Measurements from ENCODE around the gene PUS1.

PUS1 gene

GRCh38 chr12:131895640-131896079, 33.4 kb upstream of the PUS1 start:
- H3K36me3 ChIP-seq (ENCODE audit: low read depth) = peaks cover 8% of the 10 kb centered on the region; the same call in 1 of the 2 replicates
- peak; percentile 9; the same call in 1 of the 3 replicates for ATAC-seq (ENCODE audit: low read depth)

GRCh38 chr12:131896080-131896810, 32.8 kb upstream of the PUS1 start:
- H3K27ac ChIP-seq (ENCODE audit: poor library complexity, severe bottlenecking) = peak overlapping the region; percentile 45
- TF ChIP-seq, protein P1, sequence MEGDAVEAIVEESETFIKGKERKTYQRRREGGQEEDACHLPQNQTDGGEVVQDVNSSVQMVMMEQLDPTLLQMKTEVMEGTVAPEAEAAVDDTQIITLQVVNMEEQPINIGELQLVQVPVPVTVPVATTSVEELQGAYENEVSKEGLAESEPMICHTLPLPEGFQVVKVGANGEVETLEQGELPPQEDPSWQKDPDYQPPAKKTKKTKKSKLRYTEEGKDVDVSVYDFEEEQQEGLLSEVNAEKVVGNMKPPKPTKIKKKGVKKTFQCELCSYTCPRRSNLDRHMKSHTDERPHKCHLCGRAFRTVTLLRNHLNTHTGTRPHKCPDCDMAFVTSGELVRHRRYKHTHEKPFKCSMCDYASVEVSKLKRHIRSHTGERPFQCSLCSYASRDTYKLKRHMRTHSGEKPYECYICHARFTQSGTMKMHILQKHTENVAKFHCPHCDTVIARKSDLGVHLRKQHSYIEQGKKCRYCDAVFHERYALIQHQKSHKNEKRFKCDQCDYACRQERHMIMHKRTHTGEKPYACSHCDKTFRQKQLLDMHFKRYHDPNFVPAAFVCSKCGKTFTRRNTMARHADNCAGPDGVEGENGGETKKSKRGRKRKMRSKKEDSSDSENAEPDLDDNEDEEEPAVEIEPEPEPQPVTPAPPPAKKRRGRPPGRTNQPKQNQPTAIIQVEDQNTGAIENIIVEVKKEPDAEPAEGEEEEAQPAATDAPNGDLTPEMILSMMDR (IDR thresholded peaks at IDR 0.05; ENCODE audit: poor library complexity, severe bottlenecking) = no peak
- DNase-seq (ENCODE audit: low spot score) = peak; percentile 89

More at GRCh38 chr12:131895640-131896079, 33.4 kb upstream of the PUS1 start:
- peak overlapping the region; percentile 76 for H3K4me3 ChIP-seq (ENCODE audit: severe bottlenecking)
- H3K4me1 ChIP-seq (ENCODE audit: insufficient read depth, poor library complexity, severe bottlenecking) = peaks cover 8% of the 10 kb centered on the region
- H3K9me3 ChIP-seq (ENCODE audit: severe bottlenecking) = no peaks in the 10 kb centered on the region
- no peak for DNase-seq (ENCODE audit: low spot score)
- peak overlapping the region; percentile 45 for H3K27ac ChIP-seq (ENCODE audit: poor library complexity, severe bottlenecking)
- TF ChIP-seq, protein P1 (IDR thresholded peaks at IDR 0.05; ENCODE audit: poor library complexity, severe bottlenecking) = no peak
- H3K27me3 ChIP-seq (ENCODE audit: insufficient read depth, poor library complexity, severe bottlenecking) = no peaks in the 10 kb centered on the region

DNA sequence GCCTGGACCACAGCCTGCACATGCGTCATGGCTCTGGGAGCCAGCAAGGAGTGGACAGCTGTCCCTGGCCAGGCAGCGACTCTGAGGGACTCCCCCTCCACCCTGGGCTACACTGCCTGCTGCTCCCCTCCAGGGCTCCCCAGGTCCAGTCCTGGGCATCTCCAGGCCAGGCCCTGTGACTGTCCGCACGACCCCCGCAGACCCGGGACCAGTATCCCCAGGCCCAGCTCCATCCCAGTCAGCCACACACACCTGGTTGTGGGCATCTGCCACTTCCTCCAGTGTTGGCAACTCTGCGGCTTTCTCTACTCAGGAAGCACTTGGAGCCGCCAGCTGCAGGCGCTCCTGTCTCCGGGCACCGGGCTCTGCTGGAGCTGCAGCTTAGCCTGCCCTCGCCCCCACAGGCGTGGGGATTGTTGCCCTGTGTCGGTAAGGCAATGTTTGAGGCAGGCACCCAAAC, 32.2 kb upstream of the PUS1 start:
- no peaks in the 10 kb centered on the region for H3K27me3 ChIP-seq (ENCODE audit: insufficient read depth, poor library complexity, severe bottlenecking)
- peaks cover 14% of the 10 kb centered on the region for H3K4me1 ChIP-seq (ENCODE audit: insufficient read depth, poor library complexity, severe bottlenecking)
- H3K36me3 ChIP-seq (ENCODE audit: low read depth) = peaks cover 8% of the 10 kb centered on the region; the same call in 1 of the 2 replicates
- H3K4me3 ChIP-seq (ENCODE audit: severe bottlenecking) = peak overlapping the region; percentile 76
- peak overlapping the region; percentile 45 for H3K27ac ChIP-seq (ENCODE audit: poor library complexity, severe bottlenecking)
- DNase-seq (ENCODE audit: low spot score) = peak; percentile 58
- H3K9me3 ChIP-seq (ENCODE audit: severe bottlenecking) = no peaks in the 10 kb centered on the region
- TF ChIP-seq, protein P1 (IDR thresholded peaks at IDR 0.05; ENCODE audit: poor library complexity, severe bottlenecking) = no peak
- no peak for ATAC-seq (ENCODE audit: low read depth)

More at GRCh38 chr12:131896080-131896810, 32.8 kb upstream of the PUS1 start:
- Histone ChIP-seq H3K27me3 (ENCODE audit: insufficient read depth, poor library complexity, severe bottlenecking) (no peaks in the 10 kb centered on the region), H3K9me3 (ENCODE audit: severe bottlenecking) (no peaks in the 10 kb centered on the region), H3K4me3 (ENCODE audit: severe bottlenecking) (peak overlapping the region; percentile 76), H3K4me1 (ENCODE audit: insufficient read depth, poor library complexity, severe bottlenecking) (peaks cover 9% of the 10 kb centered on the region), H3K36me3 (ENCODE audit: low read depth) (peaks cover 8% of the 10 kb centered on the region; the same call in 1 of the 2 replicates)
- peak; percentile 82 for ATAC-seq (ENCODE audit: low read depth)

- H3K27me3 ChIP-seq (ENCODE audit: insufficient read depth, poor library complexity, severe bottlenecking) = no peaks in the 10 kb centered on the region
- peaks cover 8% of the 10 kb centered on the region; the same call in 1 of the 2 replicates for H3K36me3 ChIP-seq (ENCODE audit: low read depth)
- no peak for ATAC-seq (ENCODE audit: low read depth)
- no peaks in the 10 kb centered on the region for H3K9me3 ChIP-seq (ENCODE audit: severe bottlenecking)
- TF ChIP-seq, protein P1 (IDR thresholded peaks at IDR 0.05; ENCODE audit: poor library complexity, severe bottlenecking) = no peak
- DNase-seq (ENCODE audit: low spot score) = peak; percentile 55
- no peak overlapping the region for H3K27ac ChIP-seq (ENCODE audit: poor library complexity, severe bottlenecking)
- H3K4me3 ChIP-seq (ENCODE audit: severe bottlenecking) = no peak overlapping the region
- H3K4me1 ChIP-seq (ENCODE audit: insufficient read depth, poor library complexity, severe bottlenecking) = peaks cover 18% of the 10 kb centered on the region
Measured at GRCh38 chr12:131897276-131897675, 31.8 kb upstream of the PUS1 start.

Data from RWPE2 (cell line).